ENCODE measurements around the gene PEX26.

Gene PEX26

GRCh38 chr22:18059473-18059872 is 18.3 kb upstream of the PEX26 start:
- H3K9ac ChIP-seq (ENCODE audit: low read depth, low read length), result no peak overlapping the region
- H3K36me3 ChIP-seq (ENCODE audit: insufficient read depth, low read length), result no peaks in the 10 kb centered on the region
- H3K27me3 ChIP-seq (ENCODE audit: insufficient read depth, low read length, poor library complexity), result no peaks in the 10 kb centered on the region
- no peak overlapping the region for H3K4me3 ChIP-seq (ENCODE audit: low read depth in 1 of 2, low read length in 2 of 2)
- ATAC-seq (ENCODE audit: insufficient read depth, low read depth) (no peak), DNase-seq (no peak)
- H3K4me1 ChIP-seq (ENCODE audit: insufficient read depth, low read length), result no peaks in the 10 kb centered on the region
- TF ChIP-seq EZH2 (IDR thresholded peaks at IDR 0.05; ENCODE audit: borderline replicate concordance, low read depth, low read length, severe bottlenecking) (no peak), CTCF (IDR thresholded peaks at IDR 0.05; ENCODE audit: borderline replicate concordance, extremely low read depth, low read length, poor library complexity, severe bottlenecking) (no peak)
- no peak overlapping the region for H2AFZ ChIP-seq (ENCODE audit: low read depth, low read length)
- no peaks in the 10 kb centered on the region for H3K9me3 ChIP-seq (ENCODE audit: insufficient read depth, low read length, severe bottlenecking)
- no peaks in the 10 kb centered on the region; the same call in 1 of the 2 replicates for H4K20me1 ChIP-seq (ENCODE audit: insufficient read depth, low read length)
- H3K27ac ChIP-seq (ENCODE audit: low read length), result no peak overlapping the region
- no peak overlapping the region for H3K4me2 ChIP-seq (ENCODE audit: insufficient read depth, low read length)
- no peaks in the 10 kb centered on the region for H3K79me2 ChIP-seq (ENCODE audit: insufficient read depth, low read length)

GRCh38 chr22:18059991-18060390 is 17.8 kb upstream of the PEX26 start:
- Histone ChIP-seq H3K27ac (ENCODE audit: low read length) (no peak overlapping the region), H3K36me3 (ENCODE audit: insufficient read depth, low read length) (no peaks in the 10 kb centered on the region), H3K4me2 (ENCODE audit: insufficient read depth, low read length) (no peak overlapping the region), H3K9ac (ENCODE audit: low read depth, low read length) (no peak overlapping the region), H3K9me3 (ENCODE audit: insufficient read depth, low read length, severe bottlenecking) (no peaks in the 10 kb centered on the region), H2AFZ (ENCODE audit: low read depth, low read length) (no peak overlapping the region), H4K20me1 (ENCODE audit: insufficient read depth, low read length) (no peaks in the 10 kb centered on the region; the same call in 1 of the 2 replicates), H3K27me3 (ENCODE audit: insufficient read depth, low read length, poor library complexity) (peaks cover 2% of the 10 kb centered on the region), H3K4me3 (ENCODE audit: low read depth in 1 of 2, low read length in 2 of 2) (no peak overlapping the region), H3K79me2 (ENCODE audit: insufficient read depth, low read length) (no peaks in the 10 kb centered on the region), H3K4me1 (ENCODE audit: insufficient read depth, low read length) (no peaks in the 10 kb centered on the region)
- ATAC-seq (ENCODE audit: insufficient read depth, low read depth) (no peak), DNase-seq (no peak)
- TF ChIP-seq CTCF (IDR thresholded peaks at IDR 0.05; ENCODE audit: borderline replicate concordance, extremely low read depth, low read length, poor library complexity, severe bottlenecking) (no peak), EZH2 (IDR thresholded peaks at IDR 0.05; ENCODE audit: borderline replicate concordance, low read depth, low read length, severe bottlenecking) (no peak)

- Histone ChIP-seq H3K79me2 (ENCODE audit: insufficient read depth, low read length) (no peaks in the 10 kb centered on the region), H3K27ac (ENCODE audit: low read length) (no peak overlapping the region), H3K9ac (ENCODE audit: low read depth, low read length) (no peak overlapping the region), H4K20me1 (ENCODE audit: insufficient read depth, low read length) (no peaks in the 10 kb centered on the region; the same call in 1 of the 2 replicates), H3K27me3 (ENCODE audit: insufficient read depth, low read length, poor library complexity) (peaks cover 11% of the 10 kb centered on the region), H3K4me1 (ENCODE audit: insufficient read depth, low read length) (no peaks in the 10 kb centered on the region), H3K4me2 (ENCODE audit: insufficient read depth, low read length) (no peak overlapping the region), H2AFZ (ENCODE audit: low read depth, low read length) (no peak overlapping the region), H3K9me3 (ENCODE audit: insufficient read depth, low read length, severe bottlenecking) (no peaks in the 10 kb centered on the region), H3K36me3 (ENCODE audit: insufficient read depth, low read length) (no peaks in the 10 kb centered on the region), H3K4me3 (ENCODE audit: low read depth in 1 of 2, low read length in 2 of 2) (no peak overlapping the region)
- DNase-seq (no peak), ATAC-seq (ENCODE audit: insufficient read depth, low read depth) (no peak)
- TF ChIP-seq EZH2 (IDR thresholded peaks at IDR 0.05; ENCODE audit: borderline replicate concordance, low read depth, low read length, severe bottlenecking) (no peak), CTCF (IDR thresholded peaks at IDR 0.05; ENCODE audit: borderline replicate concordance, extremely low read depth, low read length, poor library complexity, severe bottlenecking) (no peak)
Observed at GRCh38 chr22:18060646-18061620, 16.9 kb upstream of the PEX26 start.

Measured in DND-41 (cell line).